ENCODE measurements around the gene SPATA31D4.

The SPATA31D4 gene

GRCh38 chr9:81964218-81965171 lies 36.3 kb downstream of the SPATA31D4 start:
- no peak for DNase-seq (ENCODE audit: low read depth in 2 of 3, low spot score in 2 of 3)

- no peak for DNase-seq (ENCODE audit: low read depth in 2 of 3, low spot score in 2 of 3)
Measured at GRCh38 chr9:81968026-81968425, 39.8 kb downstream of the SPATA31D4 start.

- no peak for DNase-seq (ENCODE audit: low read depth in 2 of 3, low spot score in 2 of 3)
Measured at GRCh38 chr9:81969971-81970370, 41.7 kb downstream of the SPATA31D4 start.

GRCh38 chr9:81971727-81972126 lies 43.5 kb downstream of the SPATA31D4 start:
- no peak for DNase-seq (ENCODE audit: low read depth in 2 of 3, low spot score in 2 of 3)

GRCh38 chr9:81974764-81975163 lies 46.5 kb downstream of the SPATA31D4 start:
- no peak for DNase-seq (ENCODE audit: low read depth in 2 of 3, low spot score in 2 of 3)

GRCh38 chr9:81976351-81976750 lies 48.1 kb downstream of the SPATA31D4 start:
- DNase-seq (ENCODE audit: low read depth in 2 of 3, low spot score in 2 of 3) = no peak

GRCh38 chr9:81979196-81979595 lies 51.0 kb downstream of the SPATA31D4 start:
- no peak for DNase-seq (ENCODE audit: low read depth in 2 of 3, low spot score in 2 of 3)

- DNase-seq (ENCODE audit: low read depth in 2 of 3, low spot score in 2 of 3) = no peak
Measured at GRCh38 chr9:81980568-81980967, 52.3 kb downstream of the SPATA31D4 start.

GRCh38 chr9:81981883-81982282 lies 53.7 kb downstream of the SPATA31D4 start:
- DNase-seq (ENCODE audit: low read depth in 2 of 3, low spot score in 2 of 3) = no peak
